ENCODE measurements around the gene RORC. TPM values are rescaled to one million over a fixed set of nuclear protein-coding genes. Genes with fewer than 3 reads are reported as not detected.

RORC gene
- polyA plus RNA-seq, 1 of the 3 experiments (the other 2 are of a cell fraction) = not detected

- Histone ChIP-seq H3K4me3 (ENCODE audit: low read depth in 2 of 2, low read length in 1 of 2) (no peak overlapping the region), H3K9ac (no peak overlapping the region), H4K20me1 (ENCODE audit: insufficient read depth) (no peaks in the 10 kb centered on the region), H3K36me3 (replicated peaks in 1 of 2; ENCODE audit: control insufficient read depth in 1 of 2, insufficient read depth in 2 of 2, low read length in 1 of 2) (no peaks in the 10 kb centered on the region), H3K27ac (ENCODE audit: low read depth in 2 of 2, low read length in 1 of 2) (no peak overlapping the region; a peak in 1 of 4 replicates), H3K9me2 (no peaks in the 10 kb centered on the region), H2AFZ (ENCODE audit: low read depth) (no peak overlapping the region), H3F3A (replicated peaks; ENCODE audit: insufficient read depth) (no peaks in the 10 kb centered on the region), H3K9me3 (no peaks in the 10 kb centered on the region), H3K4me2 (no peak overlapping the region), H3K4me1 (ENCODE audit: control insufficient read depth in 1 of 2, insufficient read depth in 2 of 2, low read depth in 1 of 2, low read length in 1 of 2) (peaks cover 0 to 46% of the 10 kb centered on the region in 2 experiments; a peak in 2 of 4 replicates), H3K79me2 (ENCODE audit: insufficient read depth) (no peaks in the 10 kb centered on the region), H3K27me3 (ENCODE audit: insufficient read depth) (peaks cover 47% of the 10 kb centered on the region)
- 56% methylated on average over 6 of the region's 8 CpGs for WGBS (ENCODE audit: low lambda C conversion rate)
- DNase-seq = no peak
- ChIA-PET POLR2A (no interaction called here), CTCF (interaction anchor here (0.6 kb wide), 1 partner anchor 1545 kb away, joined by 3 read pairs; no protein-coding TSS in a partner anchor)
- no peak for TF ChIP-seq MEF2A (IDR thresholded peaks at IDR 0.05; ENCODE audit: borderline replicate concordance, low read depth)
- TF ChIP-seq GABPA (IDR thresholded peaks at IDR 0.05; ENCODE audit: low read depth) = no peak
- TF ChIP-seq POLR2AphosphoS5 (IDR thresholded peaks at IDR 0.05; ENCODE audit: low read depth, low read length) = no peak
- no peak for TF ChIP-seq YY1 (IDR thresholded peaks at IDR 0.05; ENCODE audit: low read depth)
- no peak for TF ChIP-seq ZBTB33 (IDR thresholded peaks at IDR 0.05; ENCODE audit: borderline replicate concordance, low read depth)
- no peak for TF ChIP-seq REST (IDR thresholded peaks at IDR 0.05; ENCODE audit: low read depth, low read length)
- TF ChIP-seq TAF1 (IDR thresholded peaks at IDR 0.05; ENCODE audit: borderline replicate concordance, low read depth, low read length) = no peak
- TF ChIP-seq SIN3A (IDR thresholded peaks at IDR 0.05; ENCODE audit: borderline replicate concordance, low read depth, low read length) = no peak
Measured at GRCh38 chr1:151800830-151801229, 30.8 kb downstream of the RORC start.

GRCh38 chr1:151799179-151800022 is 32.2 kb downstream of the RORC start:
- no peaks in the 10 kb centered on the region for H4K20me1 ChIP-seq (ENCODE audit: insufficient read depth)
- H3K9me3 ChIP-seq = no peaks in the 10 kb centered on the region
- CTCF ChIA-PET = interaction anchor here (0.6 to 2.3 kb wide), 6 partner anchors 8 to 37 kb away, joined by 3 to 8 read pairs (median 4); partner anchors contain the start of gene TDRKH
- WGBS (ENCODE audit: low lambda C conversion rate) = 48% methylated on average over 9 of the region's 9 CpGs
- no peaks in the 10 kb centered on the region for H3F3A ChIP-seq (replicated peaks; ENCODE audit: insufficient read depth)
- no peak overlapping the region for H3K4me3 ChIP-seq (ENCODE audit: low read depth in 2 of 2, low read length in 1 of 2)
- H3K4me1 ChIP-seq (ENCODE audit: control insufficient read depth in 1 of 2, insufficient read depth in 2 of 2, low read depth in 1 of 2, low read length in 1 of 2) = peaks cover 0 to 32% of the 10 kb centered on the region in 2 experiments; a peak in 2 of 4 replicates
- H3K9ac ChIP-seq = no peak overlapping the region
- no peaks in the 10 kb centered on the region for H3K36me3 ChIP-seq (replicated peaks in 1 of 2; ENCODE audit: control insufficient read depth in 1 of 2, insufficient read depth in 2 of 2, low read length in 1 of 2)
- no peaks in the 10 kb centered on the region for H3K9me2 ChIP-seq
- DNase-seq = no peak
- H2AFZ ChIP-seq (ENCODE audit: low read depth) = no peak overlapping the region
- peaks cover 33% of the 10 kb centered on the region for H3K27me3 ChIP-seq (ENCODE audit: insufficient read depth)
- H3K27ac ChIP-seq (ENCODE audit: low read depth in 2 of 2, low read length in 1 of 2) = no peak overlapping the region
- POLR2A ChIA-PET = no interaction called here
- H3K4me2 ChIP-seq = no peak overlapping the region
- H3K79me2 ChIP-seq (ENCODE audit: insufficient read depth) = no peaks in the 10 kb centered on the region
- no peak for TF ChIP-seq NFIC (IDR thresholded peaks at IDR 0.05; ENCODE audit: borderline replicate concordance)
- no peak for TF ChIP-seq ELF1 (IDR thresholded peaks at IDR 0.05)
- TF ChIP-seq RCOR1 (IDR thresholded peaks at IDR 0.05; ENCODE audit: low read length) = no peak
- TF ChIP-seq MEF2A (IDR thresholded peaks at IDR 0.05; ENCODE audit: borderline replicate concordance, low read depth) = no peak
- no peak for TF ChIP-seq GATA2 (CRISPR knock-in tag; IDR thresholded peaks at IDR 0.05)
- no peak for TF ChIP-seq CTCF (IDR thresholded peaks at IDR 0.05)
- no peak for TF ChIP-seq PBX3 (IDR thresholded peaks at IDR 0.05)
- no peak for TF ChIP-seq FOXJ3 (CRISPR knock-in tag; IDR thresholded peaks at IDR 0.05)
- TF ChIP-seq CHD2 (IDR thresholded peaks at IDR 0.05; ENCODE audit: low read length, partially characterized antibody) = no peak
- no peak for TF ChIP-seq POLR2AphosphoS5 (IDR thresholded peaks at IDR 0.05; ENCODE audit: low read depth, low read length)

All from SK-N-SH (cell line).